NCI-H2107 treated with DMSO at 0.1 percent for 48 hours (cell line): ENCODE measurements around the gene LIPC.

ENCODE experiments used
- DNase-seq: peaks from one replicate; lab custom pipeline; 2025; ENCODE audit not compliant: unreplicated experiment; lab: John Stamatoyannopoulos, UW

The LIPC gene

GRCh38 chr15:58512522-58512921, 80.7 kb downstream of the LIPC start:
- no peak for DNase-seq

GRCh38 chr15:58513008-58513407, 81.2 kb downstream of the LIPC start:
- DNase-seq, result no peak

GRCh38 chr15:58513726-58514336, 82.0 kb downstream of the LIPC start:
- no peak for DNase-seq

- no peak for DNase-seq
Measured at GRCh38 chr15:58515807-58516206, 84.0 kb downstream of the LIPC start.

- no peak for DNase-seq
Measured at GRCh38 chr15:58517252-58517681, 85.5 kb downstream of the LIPC start.

GRCh38 chr15:58517682-58518525, 86.1 kb downstream of the LIPC start:
- DNase-seq, result no peak

- DNase-seq, result no peak
Measured at GRCh38 chr15:58518626-58519025, 86.8 kb downstream of the LIPC start.

GRCh38 chr15:58519516-58519915, 87.7 kb downstream of the LIPC start:
- no peak for DNase-seq

GRCh38 chr15:58520464-58520863, 88.7 kb downstream of the LIPC start:
- no peak for DNase-seq

- no peak for DNase-seq
Measured at GRCh38 chr15:58520936-58521292, 89.1 kb downstream of the LIPC start.

GRCh38 chr15:58521293-58521991, 89.7 kb downstream of the LIPC start:
- no peak for DNase-seq

GRCh38 chr15:58522391-58522790, 90.6 kb downstream of the LIPC start:
- no peak for DNase-seq

GRCh38 chr15:58522865-58523264, 91.1 kb downstream of the LIPC start:
- DNase-seq, result no peak

GRCh38 chr15:58523634-58524033, 91.8 kb downstream of the LIPC start:
- DNase-seq, result no peak

GRCh38 chr15:58524247-58524646, 92.5 kb downstream of the LIPC start:
- no peak for DNase-seq

GRCh38 chr15:58525991-58526421, 94.2 kb downstream of the LIPC start:
- no peak for DNase-seq

- no peak for DNase-seq
Measured at GRCh38 chr15:58526647-58527192, 94.9 kb downstream of the LIPC start.

- no peak for DNase-seq
Measured at GRCh38 chr15:58527573-58528187, 95.9 kb downstream of the LIPC start.

GRCh38 chr15:58528188-58528870, 96.5 kb downstream of the LIPC start:
- DNase-seq, result no peak

GRCh38 chr15:58529041-58529440, 97.2 kb downstream of the LIPC start:
- no peak for DNase-seq
